B cell (primary cell): ENCODE results near the gene PHF21B.

Experiments used
- EZH2 ChIP-seq: IDR thresholded peaks from 2 replicates; pipeline ENCODE4 v1.6.1; 2012; ENCODE audit warnings: borderline replicate concordance, low read depth, mild to moderate bottlenecking, moderate library complexity, low read length; ENCODE audit not compliant: insufficient read depth, poor library complexity, severe bottlenecking
- TF ChIP-seq, protein P1 (sequence below): fragments of 200-600 bp; IDR thresholded peaks from one replicate; pipeline ENCODE4 v1.8.0; 2022; ENCODE audit warnings: antibody characterized with exemption, mild to moderate bottlenecking

GRCh38 chr22:45045208-45045607, 35.4 kb upstream of the PHF21B start:
- TF ChIP-seq, protein P1, sequence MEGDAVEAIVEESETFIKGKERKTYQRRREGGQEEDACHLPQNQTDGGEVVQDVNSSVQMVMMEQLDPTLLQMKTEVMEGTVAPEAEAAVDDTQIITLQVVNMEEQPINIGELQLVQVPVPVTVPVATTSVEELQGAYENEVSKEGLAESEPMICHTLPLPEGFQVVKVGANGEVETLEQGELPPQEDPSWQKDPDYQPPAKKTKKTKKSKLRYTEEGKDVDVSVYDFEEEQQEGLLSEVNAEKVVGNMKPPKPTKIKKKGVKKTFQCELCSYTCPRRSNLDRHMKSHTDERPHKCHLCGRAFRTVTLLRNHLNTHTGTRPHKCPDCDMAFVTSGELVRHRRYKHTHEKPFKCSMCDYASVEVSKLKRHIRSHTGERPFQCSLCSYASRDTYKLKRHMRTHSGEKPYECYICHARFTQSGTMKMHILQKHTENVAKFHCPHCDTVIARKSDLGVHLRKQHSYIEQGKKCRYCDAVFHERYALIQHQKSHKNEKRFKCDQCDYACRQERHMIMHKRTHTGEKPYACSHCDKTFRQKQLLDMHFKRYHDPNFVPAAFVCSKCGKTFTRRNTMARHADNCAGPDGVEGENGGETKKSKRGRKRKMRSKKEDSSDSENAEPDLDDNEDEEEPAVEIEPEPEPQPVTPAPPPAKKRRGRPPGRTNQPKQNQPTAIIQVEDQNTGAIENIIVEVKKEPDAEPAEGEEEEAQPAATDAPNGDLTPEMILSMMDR: no peak
- TF ChIP-seq EZH2: no peak
